GM12865 (cell line): Measurements from ENCODE around the gene KLHL18.
A peak's percentile ranks its signal among the peaks of the same experiment; 100 is the strongest.
"Not testable (repeated sequence)": the region's sequence is repeated elsewhere in the genome, so short reads cannot be mapped to it uniquely, and the experiment has no call there.

Experiments used
- DNase-seq: peaks from one replicate; pipeline ENCODE4 v3.0.0; 2010; ENCODE audit warnings: low read depth
- H3K4me3 ChIP-seq: 2 replicates; pipeline ENCODE4 v1.5.1; 2011; ENCODE audit warnings: mild to moderate bottlenecking, low read depth, low read length, control low read depth
- CTCF ChIP-seq: IDR thresholded peaks from 2 replicates; pipeline ENCODE4 v1.5.1; 2011; ENCODE audit warnings: low read length, control low read depth, low read depth, inconsistent platforms; ENCODE audit not compliant: insufficient read depth; ENCODE audit errors: missing control alignments

The KLHL18 gene

DNA sequence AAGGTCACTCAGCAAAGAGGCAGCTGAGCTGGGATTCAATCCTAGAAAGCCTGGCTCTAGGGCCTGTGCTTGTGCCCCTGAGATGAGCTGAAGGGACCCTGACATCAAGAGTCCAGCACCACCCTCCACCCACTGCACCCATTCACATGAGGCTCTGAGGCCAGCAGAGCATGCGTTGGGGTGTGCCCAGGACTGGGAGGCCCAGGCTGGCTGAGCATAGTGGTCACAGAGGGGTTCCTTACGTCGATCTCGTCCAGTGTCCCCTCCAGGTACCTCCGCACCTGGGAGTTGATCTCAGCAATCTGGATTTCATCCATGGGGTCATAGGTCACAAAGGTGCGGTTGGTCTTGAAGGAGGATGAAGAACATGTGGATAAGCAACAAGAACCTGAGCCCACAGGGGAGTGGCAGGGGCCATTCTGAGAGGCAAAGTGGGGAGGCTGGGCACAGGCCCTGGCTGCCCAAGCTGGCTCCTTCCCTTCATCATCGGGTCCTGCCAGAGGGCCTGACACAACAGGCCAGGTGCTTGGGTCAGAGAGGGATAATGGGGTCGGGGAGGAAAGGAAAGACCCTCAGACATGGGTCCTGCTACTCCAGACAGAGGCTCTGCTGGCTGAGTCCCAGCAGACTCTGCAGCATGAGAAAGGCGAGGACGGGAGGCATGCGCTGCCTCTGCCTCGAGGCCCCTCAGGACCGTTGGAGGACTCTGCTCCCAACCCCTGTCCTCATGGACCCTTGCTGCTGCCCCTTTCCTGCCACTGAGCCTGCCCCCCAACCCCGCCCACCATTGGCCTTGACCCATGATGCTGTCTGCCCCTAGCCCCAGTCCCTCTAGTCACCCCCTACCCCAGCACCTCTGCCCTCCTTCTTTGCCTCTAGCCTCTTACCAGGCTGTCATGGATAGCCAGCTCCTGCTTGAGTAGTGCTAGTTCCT, 35.3 kb upstream of the KLHL18 start:
- DNase-seq, result no peak
- no peak for TF ChIP-seq CTCF
- no peak overlapping the region for H3K4me3 ChIP-seq

DNA sequence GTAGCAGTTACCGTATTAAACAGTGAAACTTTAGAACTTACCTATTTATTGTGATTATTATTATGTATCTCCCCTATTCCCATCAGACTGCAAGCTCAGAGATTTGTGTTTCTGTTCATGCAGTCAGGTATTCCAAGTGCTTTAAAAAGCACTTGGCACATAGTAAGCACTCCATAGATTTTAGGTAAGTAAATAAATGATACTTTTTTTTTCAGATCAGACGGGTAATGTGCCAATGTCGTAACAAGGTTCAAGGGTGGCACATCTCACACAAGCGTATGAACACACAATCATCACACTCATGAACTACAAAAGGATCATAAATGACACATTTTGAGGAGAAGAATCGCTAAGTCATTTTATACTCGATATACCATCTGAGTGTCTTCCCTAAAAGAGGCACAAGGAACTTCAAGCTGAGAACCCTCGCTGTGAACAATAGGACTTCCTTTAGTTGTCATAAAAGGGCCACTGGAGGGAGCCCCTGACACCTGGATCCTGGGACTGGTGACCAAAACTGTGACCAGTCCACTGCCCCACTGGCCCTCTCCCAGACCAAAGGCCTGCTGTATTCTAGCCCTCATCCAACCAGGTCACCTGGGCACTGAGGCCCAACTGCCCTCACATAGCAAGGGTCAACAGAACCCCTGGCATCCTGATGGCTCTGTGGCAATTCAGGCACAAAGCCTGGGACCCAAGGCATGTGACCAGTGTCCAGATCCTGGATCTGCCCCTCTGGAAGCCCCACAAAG, 32.3 kb upstream of the KLHL18 start:
- DNase-seq, result peak; percentile 23
- TF ChIP-seq CTCF, result peak; percentile 34
- H3K4me3 ChIP-seq, result no peak overlapping the region

DNA sequence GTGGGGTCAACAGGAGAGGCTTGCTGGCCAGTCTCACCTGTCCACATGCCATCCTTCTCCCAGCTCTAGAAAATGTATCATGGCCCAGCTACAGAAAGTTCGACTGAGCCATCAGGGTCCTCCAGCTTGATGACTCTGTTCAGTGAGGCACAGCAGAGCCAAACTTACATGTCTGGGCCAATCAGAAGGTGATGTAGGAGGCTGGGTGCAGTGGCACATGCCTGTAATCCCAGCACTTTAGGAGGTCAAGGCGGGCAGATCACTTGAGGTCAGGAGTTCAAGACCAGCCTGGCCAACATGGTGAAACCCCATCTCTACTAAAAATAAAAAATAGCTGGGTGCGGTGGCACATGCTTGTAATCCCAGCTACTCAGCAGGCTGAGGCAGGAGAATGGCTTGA, 31.7 kb upstream of the KLHL18 start:
- DNase-seq, H3K4me3 ChIP-seq: not testable (repeated sequence)

DNA sequence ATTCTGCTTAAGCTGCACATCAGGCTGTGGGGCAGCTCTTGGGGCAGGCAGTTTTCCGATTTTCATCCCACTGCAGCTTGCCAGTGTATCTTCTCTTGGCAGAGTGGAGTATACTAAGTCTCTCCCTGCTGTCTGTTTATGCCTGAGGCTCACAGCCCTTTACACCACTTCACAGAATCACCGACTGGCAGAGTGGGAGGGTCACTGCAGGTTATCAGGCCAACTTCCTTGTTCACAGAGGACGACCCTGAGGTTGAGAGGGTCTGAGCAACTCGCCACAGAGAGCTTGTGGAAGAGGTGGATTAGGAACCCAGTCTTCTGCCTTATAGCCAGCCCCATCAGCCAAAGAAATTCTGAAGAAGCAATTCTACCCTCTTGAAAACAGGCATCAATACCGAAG, 31.1 kb upstream of the KLHL18 start:
- no peak overlapping the region for H3K4me3 ChIP-seq
- no peak for TF ChIP-seq CTCF
- DNase-seq, result no peak

- DNase-seq, result not testable (repeated sequence)
These were observed 26.4 kb upstream of the KLHL18 start for GRCh38 chr3:47256331-47256730.

GRCh38 chr3:47259114-47259513, 23.6 kb upstream of the KLHL18 start:
- no peak overlapping the region for H3K4me3 ChIP-seq
- DNase-seq, result no peak
- TF ChIP-seq CTCF, result no peak

More at GRCh38 chr3:47256331-47256730, 26.4 kb upstream of the KLHL18 start:
- H3K4me3 ChIP-seq, result not testable (repeated sequence)

DNA sequence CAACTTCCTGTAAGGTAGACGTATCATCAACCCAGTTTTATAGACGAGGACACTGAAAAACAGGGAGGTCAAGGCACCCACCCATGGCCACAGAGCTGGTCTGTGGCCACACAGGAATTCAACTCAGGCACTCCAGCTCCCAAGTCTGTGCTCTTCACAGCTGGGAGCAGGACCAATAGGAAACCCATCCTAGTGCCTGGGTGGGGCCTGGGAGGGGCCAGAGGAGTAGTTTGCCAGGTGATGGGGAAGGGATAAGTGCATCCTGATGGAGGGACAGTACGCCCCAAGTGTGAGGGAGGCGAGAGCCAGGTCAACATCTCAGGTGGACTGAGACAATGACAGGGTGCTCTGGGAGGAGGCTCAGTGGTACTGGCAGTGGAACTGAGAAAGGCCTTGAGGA, 22.1 kb upstream of the KLHL18 start:
- TF ChIP-seq CTCF, result no peak
- no peak for DNase-seq
- no peak overlapping the region for H3K4me3 ChIP-seq
